HG03280 (cell line): ENCODE data around the gene SLC50A1.
"Not testable (repeated sequence)": the region's sequence is repeated elsewhere in the genome, so short reads cannot be mapped to it uniquely, and the experiment has no call there.

Experiments
- ATAC-seq: cut with Tn5 transposase; IDR thresholded peaks from one replicate; pipeline ENCODE4 v1.9.1; 2021; ENCODE audit warnings: mild to moderate bottlenecking, moderate library complexity; ENCODE audit not compliant: unreplicated experiment

SLC50A1 gene

DNA sequence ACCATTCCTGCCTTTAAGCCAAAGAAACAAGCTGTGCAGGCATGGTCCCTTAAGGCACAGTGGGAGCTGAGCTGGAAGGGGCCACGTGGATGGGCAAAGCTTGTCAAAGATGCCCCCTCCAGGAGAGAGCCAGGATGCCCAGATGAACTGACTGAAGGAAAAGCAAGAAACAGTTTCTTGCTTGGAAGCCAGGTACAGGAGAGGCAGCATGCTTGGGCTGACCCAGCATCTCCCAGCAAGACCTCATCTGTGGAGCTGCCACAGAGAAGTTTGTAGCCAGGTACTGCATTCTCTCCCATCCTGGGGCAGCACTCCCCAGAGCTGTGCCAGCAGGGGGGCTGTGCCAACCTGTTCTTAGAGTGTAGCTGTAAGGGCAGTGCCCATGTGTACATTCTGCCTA is 1.3 kb upstream of the SLC50A1 start:
- ATAC-seq: no peak

DNA sequence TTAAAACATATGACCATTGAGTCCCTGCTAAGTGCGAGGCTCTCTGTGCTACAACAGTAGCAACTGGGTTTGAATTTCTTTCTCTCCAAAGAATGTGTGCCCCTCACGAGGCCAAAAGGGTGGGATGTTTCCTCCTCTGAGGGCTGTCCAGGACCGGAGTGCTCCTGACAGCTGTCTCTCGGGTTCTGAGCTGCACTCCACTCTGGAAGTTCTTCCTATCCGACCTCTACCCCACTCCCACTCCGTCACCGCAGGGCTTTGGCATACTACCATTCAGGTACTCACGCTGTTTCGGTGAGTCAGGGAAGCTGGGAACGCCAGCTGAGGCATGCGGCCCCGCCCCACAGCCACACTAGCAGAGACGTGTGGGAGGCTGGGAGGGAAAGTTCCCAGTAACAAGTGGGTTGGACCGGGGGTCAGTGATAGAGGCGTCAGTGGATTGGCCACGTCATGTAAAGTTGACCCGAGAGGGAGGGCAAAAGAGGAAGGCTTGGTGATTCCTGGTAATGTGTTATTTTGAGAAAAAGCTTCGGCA is 705 bp upstream of the SLC50A1 start:
- peak; percentile 36 for ATAC-seq

DNA sequence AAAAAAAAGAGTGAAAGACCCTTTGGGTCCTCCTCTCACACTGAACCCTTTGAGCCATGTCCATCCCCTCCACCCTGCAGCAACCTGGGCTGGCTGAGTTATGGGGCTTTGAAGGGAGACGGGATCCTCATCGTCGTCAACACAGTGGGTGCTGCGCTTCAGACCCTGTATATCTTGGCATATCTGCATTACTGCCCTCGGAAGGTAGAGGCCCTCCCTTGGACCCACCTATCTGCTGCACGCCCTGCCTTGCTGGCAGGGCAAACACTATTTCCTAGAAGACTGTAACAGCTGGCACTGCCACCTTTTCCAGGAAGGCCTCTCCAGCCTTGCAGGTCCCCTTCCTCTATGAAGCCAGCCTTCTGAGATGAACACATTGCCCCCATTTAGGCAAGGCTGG is 1.1 kb downstream of the SLC50A1 start:
- no peak for ATAC-seq

DNA sequence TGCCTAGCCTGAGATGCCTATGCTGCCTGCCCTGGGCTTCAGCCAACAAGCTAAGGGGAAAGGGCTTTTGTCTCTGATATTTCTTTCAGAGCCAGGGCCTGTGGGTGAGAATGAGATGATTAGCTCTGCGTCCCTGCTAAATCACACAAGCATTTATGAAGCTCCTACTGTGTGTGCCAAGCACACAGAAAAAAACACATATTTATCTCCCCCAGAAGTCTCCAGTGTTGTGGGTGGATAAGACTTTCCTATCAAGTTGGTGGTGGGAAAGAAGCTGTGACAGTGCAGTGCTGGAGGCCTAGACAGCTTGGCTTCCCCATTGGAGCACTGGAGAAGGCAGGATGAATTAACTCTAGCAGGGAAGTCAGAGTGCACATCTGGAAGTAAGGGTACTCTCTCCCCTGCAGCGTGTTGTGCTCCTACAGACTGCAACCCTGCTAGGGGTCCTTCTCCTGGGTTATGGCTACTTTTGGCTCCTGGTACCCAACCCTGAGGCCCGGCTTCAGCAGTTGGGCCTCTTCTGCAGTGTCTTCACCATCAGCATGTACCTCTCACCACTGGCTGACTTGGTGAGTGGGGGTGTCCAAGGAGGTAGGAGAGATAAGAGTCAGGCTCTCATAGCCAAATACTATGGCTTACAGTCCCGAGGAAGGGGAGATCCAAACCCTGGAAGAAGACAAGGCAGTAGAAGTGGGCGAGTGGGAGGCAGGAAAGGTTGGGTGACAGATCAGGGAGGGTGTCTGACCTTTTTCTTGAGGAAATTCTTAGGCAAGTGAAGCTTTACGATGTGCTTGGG is 1.7 kb downstream of the SLC50A1 start:
- ATAC-seq: no peak

DNA sequence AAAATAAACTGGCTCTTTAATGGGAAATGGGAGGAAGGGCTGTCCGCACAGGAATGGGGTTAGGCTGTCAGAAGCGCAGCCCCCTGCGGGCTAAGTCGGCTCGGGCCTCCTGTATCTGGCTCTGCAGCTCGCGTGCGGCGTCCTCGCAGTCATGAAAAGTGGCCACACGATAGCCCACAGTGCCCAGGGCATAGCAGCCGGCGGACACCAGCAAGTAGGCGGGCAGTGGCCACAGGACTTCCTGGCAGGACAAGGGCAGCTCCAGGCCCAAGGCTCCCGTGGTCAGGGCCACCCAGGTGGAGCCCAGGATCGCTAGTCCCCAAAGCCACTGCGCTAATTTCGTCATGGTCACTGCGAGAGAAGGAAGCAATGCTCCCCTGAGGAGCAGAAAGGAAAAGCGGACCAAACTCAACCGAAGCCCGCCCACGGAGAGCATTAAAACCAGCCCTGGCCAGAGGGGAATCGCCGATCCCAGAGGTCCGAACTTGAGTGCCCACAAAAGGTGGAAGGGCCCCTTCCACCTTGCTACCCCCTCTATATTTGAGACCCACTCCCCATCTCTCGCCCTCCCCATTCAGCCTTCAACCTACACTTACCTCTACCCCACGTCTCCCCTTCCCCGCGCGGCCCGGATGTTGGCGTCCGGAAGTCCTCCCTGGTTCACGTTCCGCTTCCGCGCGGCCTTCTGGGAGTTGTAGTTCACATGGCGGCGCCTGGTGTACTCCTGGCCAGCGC is 4.4 kb downstream of the SLC50A1 start, which contains the start of gene DPM3:
TSS of gene DPM3 (minus strand) at position 637 of the 735 bp plus-strand sequence. CDS start at position 346, 291 bp downstream.
- ATAC-seq: peak; percentile 66

DNA sequence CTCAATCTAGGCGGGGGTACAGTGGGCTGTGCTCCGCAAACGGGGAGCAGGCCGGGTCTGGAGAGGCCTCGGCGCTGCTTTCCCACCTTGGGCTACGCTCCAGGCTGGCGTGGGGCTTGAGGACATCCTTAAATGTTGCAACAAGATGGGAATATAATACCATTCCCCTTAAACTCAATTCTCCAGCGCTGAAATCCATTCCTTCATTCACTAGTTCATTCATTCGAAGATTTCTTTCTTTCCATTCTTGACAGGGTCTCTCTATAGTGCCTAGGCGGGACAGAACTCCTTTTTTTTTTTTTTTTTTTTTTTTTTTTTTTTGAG is 4.9 kb downstream of the SLC50A1 start:
- ATAC-seq: no peak

DNA sequence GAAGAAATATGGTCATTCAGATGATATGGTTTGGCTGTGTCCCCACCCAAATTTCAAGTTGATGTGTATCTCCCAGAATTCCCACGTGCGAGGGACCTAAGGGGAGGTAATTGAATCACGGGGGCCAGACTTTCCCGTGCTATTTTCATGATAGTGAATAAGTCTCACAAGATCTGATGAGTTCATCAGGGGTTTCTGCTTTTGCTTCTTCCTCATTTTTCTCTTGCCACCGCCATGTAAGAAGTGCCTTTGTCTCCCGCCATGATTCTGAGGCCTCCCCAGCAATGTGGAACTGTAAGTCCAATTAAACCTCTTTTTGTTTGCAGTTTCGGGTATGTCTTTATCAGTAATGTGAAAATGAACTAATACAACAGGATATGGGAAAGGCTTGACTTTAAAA is 6.1 kb downstream of the SLC50A1 start:
- ATAC-seq: no peak

DNA sequence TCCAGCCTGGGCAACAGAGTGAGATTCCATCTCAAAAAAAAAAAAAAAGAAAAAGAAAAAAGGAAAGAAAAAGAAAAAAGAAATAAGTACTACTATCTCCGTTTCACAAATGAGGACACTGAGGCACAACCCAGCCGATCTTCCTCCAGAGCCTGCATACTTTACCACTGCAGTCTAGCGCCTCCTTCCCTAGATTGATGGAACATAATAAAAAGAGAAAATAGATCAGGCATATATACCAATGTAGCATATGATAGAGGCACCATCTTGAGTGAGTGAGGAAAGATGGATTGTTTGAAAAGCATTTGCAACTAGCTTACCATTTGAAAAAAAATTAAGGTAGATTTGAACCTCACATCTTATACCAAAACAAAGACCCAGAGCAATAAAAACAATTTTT is 9.8 kb downstream of the SLC50A1 start:
- no peak for ATAC-seq

DNA sequence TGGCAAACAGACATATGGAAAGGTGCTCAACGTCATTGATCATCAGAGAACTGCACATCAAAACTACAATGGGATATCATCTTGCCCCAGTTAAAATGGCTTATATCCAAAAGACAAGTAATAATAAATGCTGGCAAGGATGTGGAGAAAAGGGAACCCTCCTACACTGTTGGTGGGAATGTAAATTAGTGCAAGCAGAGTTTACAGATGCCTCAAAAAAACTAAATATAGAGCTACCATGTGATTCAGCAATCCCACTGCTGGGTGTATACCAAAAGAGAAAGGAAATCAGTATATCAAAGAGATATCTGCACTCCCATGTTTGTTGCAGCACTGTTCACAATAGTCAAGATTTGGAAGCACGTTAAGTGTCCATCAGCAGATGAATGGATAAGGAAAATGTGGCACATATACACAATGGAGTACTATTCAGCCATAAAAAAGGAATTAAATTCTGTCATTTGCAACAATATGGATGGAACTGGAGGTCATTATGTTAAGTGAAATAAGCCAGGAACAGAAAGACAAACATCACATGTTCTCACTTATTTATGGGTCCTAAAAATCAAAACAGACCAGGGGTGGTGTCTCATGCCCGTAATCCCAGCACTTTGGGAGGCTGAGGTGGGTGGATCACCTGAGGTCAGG is 20.5 kb downstream of the SLC50A1 start:
- ATAC-seq: not testable (repeated sequence)

DNA sequence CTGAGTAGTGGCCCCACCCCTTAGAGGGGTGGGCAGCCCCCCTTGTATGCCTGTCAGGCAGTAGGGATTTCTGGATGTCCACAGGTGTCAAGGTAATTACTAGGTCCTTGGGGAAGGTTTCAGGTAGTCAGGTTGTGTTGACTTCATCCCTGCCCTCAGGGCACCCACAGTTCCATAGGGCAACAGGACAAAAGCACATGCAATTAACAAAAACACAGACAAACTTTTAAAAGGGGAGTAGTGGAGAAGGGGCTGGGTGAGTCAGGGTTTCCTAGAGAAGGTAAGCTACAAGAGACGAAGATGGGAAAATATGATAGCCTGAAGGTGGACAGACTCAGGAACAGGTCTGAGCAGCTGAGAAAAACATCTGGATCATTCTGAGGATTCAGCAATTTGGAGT is 23.3 kb downstream of the SLC50A1 start:
- ATAC-seq: no peak

DNA sequence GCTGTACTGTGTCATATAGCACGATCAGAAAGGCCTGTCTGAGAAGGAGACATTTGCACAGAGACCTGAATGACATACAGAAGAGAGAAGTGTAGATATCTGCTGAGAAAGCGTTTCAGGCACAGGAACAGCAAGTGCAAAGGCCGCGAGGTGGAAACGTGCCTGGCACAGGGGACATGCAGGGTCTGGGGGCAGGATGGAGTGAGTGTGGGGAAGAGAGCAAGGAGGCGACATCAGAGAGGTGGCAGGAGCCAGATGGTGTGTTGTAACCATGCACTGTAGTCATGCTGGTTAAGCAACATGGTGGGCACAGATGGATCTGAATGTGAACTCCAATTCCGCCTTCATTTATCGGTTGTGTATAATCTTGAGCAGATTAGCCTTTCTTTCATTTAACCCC is 24.5 kb downstream of the SLC50A1 start:
- ATAC-seq: no peak

DNA sequence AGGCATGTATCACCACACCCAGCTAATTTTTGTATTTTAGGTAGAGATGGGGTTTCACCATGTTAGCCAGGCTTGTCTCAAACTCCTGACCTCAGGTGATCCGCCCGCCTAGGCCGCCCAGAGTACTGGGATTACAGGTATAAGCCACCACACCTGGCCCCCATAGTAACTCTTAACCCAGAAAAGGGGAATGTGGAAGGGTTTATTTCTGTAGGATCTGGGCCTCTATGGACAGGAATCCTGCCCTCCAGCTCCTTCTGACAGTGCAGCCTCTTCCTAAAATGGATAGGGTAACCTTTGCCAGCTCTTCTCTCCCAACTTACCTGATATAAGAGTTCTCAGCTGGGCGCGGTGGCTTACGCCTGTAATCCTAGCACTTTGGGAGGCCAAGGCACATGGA is 27.0 kb downstream of the SLC50A1 start:
- ATAC-seq: not testable (repeated sequence)

DNA sequence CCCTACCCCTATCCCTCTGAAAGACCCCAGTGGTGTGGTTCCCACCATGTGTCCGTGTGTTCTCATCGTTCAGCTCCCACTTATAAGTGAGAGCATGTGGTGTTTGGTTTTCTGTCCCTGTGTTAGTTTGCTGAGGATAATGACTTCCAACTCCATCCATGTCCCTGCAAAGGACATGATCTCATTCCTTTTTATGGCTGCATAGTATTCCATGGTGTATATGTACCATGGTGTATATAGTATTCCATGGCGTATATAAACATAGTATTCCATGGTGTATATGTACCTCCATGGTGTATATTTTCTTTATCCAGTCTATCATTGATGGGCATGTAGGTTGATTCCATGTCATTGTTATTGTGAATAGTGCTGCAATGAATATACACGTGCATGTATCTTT is 28.1 kb downstream of the SLC50A1 start:
- not testable (repeated sequence) for ATAC-seq

DNA sequence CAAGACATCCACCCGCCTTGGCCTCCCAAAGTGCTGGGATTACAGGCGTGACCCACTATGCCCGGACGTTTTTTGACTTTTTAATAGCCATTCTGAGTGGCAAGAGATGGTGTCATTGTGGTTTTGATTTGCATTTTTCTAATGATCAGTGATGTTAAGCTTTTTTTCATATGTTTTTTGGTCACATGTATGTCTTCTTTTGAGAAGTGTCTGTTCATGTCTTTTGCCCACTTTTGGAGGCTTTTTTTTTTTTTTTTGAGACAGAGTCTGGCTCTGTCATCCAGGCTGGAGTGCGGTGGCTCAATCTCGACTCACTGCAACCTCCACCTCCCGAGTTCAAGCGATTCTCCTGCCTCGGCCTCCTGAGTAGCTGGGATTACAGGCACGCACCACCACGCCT is 29.0 kb downstream of the SLC50A1 start:
- not testable (repeated sequence) for ATAC-seq

DNA sequence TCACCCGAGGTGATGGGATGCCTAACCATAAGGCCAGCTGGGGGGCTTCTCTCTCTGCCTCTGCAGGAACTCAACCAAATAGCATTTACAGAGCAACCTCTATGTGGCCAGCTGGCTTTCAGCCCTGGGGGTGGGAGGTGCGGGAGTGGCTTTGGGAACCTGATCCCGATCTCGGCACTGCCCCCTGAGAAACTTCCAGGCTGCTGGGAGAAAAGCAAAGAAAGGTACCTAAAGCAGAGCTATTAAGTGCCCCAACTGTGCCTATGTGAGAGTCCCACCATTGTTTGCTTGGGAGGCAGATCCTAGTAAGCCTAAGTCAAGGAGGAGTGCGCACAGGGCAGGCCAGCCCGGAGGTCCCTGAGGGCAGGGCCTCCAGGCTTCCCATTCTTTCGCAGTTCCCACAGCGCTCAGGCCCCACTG is 30.4 kb downstream of the SLC50A1 start:
- no peak for ATAC-seq

DNA sequence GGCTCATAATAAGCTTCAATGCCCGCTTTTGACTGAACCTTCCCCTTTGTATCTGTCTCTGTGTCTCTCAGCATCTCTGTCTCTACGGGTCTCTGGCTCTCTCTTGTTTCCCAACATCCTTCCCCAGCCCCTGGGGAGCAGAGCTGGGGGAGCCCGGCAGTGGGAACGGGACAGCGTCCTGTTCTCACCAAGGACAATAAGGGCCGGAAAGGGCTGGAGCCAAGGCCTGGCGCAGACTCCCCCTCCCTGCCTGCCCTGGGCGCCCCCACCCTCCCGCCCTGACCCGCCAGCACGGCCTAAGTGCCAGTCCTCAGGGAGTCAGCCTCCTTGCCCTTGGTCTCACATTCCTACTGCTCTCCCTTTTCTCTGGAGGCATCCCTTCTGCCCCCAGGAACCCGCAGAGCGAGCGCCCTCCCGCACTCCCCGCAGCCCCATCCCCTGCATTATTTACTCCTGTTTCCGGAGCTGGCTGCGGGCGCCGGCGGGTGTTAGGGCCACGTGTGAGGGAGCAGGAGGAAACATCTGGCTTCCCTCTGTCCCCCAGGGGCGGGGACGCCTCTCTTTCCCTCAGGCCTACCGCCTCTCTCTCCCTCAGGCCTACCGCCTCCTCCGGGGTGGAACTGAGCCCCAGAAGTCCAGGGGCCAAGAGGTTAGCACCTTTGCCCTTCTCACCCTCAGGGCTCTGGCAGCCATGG is 31.0 kb downstream of the SLC50A1 start:
- ATAC-seq: no peak

DNA sequence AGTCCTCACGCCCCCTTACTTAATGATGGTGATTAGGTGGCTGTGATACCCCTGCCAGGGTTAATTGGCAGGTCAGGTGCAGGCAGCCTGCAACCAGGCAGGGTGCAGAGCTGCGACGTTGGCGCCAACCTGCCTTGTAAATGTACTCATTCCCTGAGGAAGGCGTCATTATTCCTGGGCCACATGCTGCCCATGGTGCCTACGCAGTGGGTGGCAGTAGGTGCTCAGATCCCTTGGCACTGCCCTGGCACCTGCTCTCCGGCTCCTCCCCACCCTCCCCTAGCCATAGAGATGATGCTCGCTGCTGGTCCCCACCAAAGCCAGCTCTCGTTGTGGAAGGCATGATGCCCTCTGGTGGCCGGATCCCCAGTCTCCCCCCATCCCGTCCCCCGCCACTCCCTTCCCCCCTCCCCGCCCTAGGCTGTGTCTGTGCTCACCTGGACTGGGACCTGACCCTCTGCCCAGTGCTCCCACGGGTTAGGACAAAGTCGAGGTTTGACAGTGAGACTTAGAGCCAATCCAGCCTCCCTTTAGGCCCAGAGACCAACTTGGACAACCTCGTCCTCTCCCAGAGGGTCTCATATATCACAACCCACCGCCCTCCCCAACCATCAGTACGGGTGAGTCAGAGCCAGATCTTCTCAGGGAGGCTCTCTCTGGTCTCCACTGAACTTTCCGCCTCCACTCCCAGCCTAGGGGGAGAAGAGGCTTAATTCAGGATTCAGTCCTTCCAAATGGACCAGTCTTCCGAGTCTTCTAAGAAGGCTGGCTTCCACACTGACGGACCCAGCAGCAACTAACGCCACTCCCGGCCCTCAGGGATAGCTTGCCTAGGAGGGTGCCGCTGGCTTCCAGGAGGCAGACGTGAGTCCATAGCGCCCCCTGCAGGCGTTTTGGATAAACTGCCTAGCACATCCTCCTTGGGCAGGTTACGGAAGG is 31.8 kb downstream of the SLC50A1 start:
- ATAC-seq: no peak

DNA sequence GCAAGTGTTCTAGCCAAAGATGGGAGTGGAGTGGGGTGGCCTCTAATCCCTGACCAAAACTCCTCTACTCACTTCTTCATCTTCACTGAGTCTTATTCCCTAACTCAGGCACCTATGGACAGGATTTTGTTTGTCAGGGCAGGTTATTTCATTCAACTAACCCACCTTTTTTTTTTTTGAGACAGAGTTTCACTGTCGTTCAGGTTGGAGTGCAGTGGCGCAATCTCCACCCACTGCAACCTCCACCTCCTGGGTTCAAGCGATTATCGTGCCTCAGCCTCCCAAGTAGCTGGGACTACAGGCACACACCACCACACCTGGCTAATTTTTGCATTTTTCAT is 32.4 kb downstream of the SLC50A1 start:
- ATAC-seq: not testable (repeated sequence)

DNA sequence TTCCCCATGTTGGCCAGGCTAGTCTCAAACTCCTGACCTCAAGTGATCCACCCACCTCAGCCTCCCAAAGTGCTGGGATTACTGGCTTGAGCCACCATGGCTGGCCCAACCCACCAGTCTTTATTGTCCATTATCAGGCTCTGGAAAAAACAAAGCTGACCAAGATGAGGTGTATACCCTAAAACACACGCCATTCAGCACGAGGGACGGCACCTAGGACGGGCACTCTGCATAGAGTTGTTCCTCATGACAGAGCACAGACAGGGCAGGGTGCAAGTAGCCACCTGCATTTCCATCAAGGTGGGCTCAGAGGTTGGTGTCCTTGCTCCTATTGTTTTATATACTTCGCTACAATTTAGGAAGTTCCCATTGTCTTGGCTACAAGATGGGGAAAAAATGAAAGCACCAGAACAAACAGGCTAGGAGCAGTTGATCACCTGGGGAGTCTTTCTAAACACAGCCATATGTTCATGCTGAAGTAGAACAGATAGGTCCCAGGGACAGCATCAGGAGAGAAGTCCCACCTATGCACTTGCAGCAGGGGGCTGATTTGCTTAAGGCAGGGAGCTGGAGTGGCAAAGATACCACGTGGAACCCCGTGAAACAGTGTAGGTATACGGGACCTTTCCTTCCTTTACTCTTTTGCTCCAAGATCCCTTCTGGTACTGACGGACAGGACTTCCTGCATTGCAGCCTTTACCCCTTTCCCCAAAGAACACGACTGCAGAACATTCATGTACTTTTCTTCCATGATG is 33.0 kb downstream of the SLC50A1 start:
- ATAC-seq: no peak
